ENCODE data around the gene LASP1NB.

LASP1NB gene

GRCh38 chr17:38925263-38925995 lies at the start of gene LASP1NB:
TSS of gene LASP1NB (plus strand) at chr17:38925614.
- no peak within 1 kb of the TSS for H3K4me3 ChIP-seq (ENCODE audit: low read depth, low read length)
- no peak for TF ChIP-seq CTCF (IDR thresholded peaks at IDR 0.05; ENCODE audit: insufficient read depth, low read depth, low read length)
- no peak for DNase-seq (ENCODE audit: low read depth)

GRCh38 chr17:38877130-38877851 lies 48.1 kb upstream of the LASP1NB start:
- no peak for DNase-seq (ENCODE audit: low read depth)
- no peak overlapping the region for H3K4me3 ChIP-seq (ENCODE audit: low read depth, low read length)
- no peak for TF ChIP-seq CTCF (IDR thresholded peaks at IDR 0.05; ENCODE audit: insufficient read depth, low read depth, low read length)

GRCh38 chr17:38879878-38880665 lies 45.3 kb upstream of the LASP1NB start:
- TF ChIP-seq CTCF (IDR thresholded peaks at IDR 0.05; ENCODE audit: insufficient read depth, low read depth, low read length): no peak
- H3K4me3 ChIP-seq (ENCODE audit: low read depth, low read length): peak overlapping the region; percentile 25
- DNase-seq (ENCODE audit: low read depth): peak; percentile 72

- no peak for TF ChIP-seq CTCF (IDR thresholded peaks at IDR 0.05; ENCODE audit: insufficient read depth, low read depth, low read length)
- no peak overlapping the region for H3K4me3 ChIP-seq (ENCODE audit: low read depth, low read length)
- peak; percentile 95 for DNase-seq (ENCODE audit: low read depth)
Measured at GRCh38 chr17:38881600-38882191, 43.7 kb upstream of the LASP1NB start.

GRCh38 chr17:38882870-38883269 lies 42.5 kb upstream of the LASP1NB start:
- TF ChIP-seq CTCF (IDR thresholded peaks at IDR 0.05; ENCODE audit: insufficient read depth, low read depth, low read length): no peak
- no peak overlapping the region for H3K4me3 ChIP-seq (ENCODE audit: low read depth, low read length)
- no peak for DNase-seq (ENCODE audit: low read depth)
